Panc1 (cell line): Measurements from ENCODE around the gene GFY. TPM values are rescaled to one million over a fixed set of nuclear protein-coding genes. Genes with fewer than 3 reads are reported as not detected.

Source experiments
- ATAC-seq: fragments of 200-7000 bp; cut with Tn5 transposase; 2 replicates; pipeline ENCODE4 v1.9.1; 2020; ENCODE audit warnings: mild to moderate bottlenecking, moderate library complexity
- BruUV-seq: library from RNA; stranded (reverse); fragments of 400-500 nt; replicated peaks from 2 replicates; lab custom pipeline; 2021; lab: Mats Ljungman, UMichigan
- CTCF ChIA-PET: fragments of 300-600 bp; sonication (Branson Sonifier 250); formaldehyde crosslinking; loops from one replicate; lab custom pipeline; 2022; ENCODE audit warnings: antibody characterized with exemption; lab: Charles Lee
- POLR2A ChIA-PET: fragments of 300-600 bp; sonication (Branson Sonifier 250); formaldehyde crosslinking; loops from one replicate; lab custom pipeline; 2022; ENCODE audit warnings: antibody characterized with exemption; lab: Charles Lee
- DNase-seq: peaks from one replicate; pipeline ENCODE4 v3.0.0-alpha.2; 2010; ENCODE audit warnings: low read depth, low spot score
- H3K27ac ChIP-seq: 2 replicates; pipeline ENCODE4 v1.5.1; 2011; ENCODE audit warnings: mild to moderate bottlenecking, low read length, inconsistent platforms
- H3K27me3 ChIP-seq: fragments of 200-500 bp; sonication (Bioruptor generic); 2 replicates; pipeline ENCODE4 v1.6.0; 2014; ENCODE audit warnings: low read length, inconsistent platforms; ENCODE audit not compliant: control insufficient read depth, insufficient read depth
- H3K36me3 ChIP-seq: fragments of 200-500 bp; sonication (Bioruptor generic); 2 replicates; pipeline ENCODE4 v1.5.1; 2014; ENCODE audit warnings: inconsistent platforms, mild to moderate bottlenecking, low read length, moderate library complexity; ENCODE audit not compliant: control insufficient read depth, insufficient read depth
- H3K4me1 ChIP-seq: 2 replicates; pipeline ENCODE4 v1.5.1; 2011; ENCODE audit warnings: inconsistent platforms, mild to moderate bottlenecking, low read length, moderate library complexity; ENCODE audit not compliant: control insufficient read depth, insufficient read depth
- H3K4me3 ChIP-seq, 2 experiments: 2 replicates each; pipeline ENCODE4 v1.5.1; 2011 to 2012; ENCODE audit warnings: low read depth in 2 of 2, low read length in 2 of 2, mild to moderate bottlenecking in 2 of 2, inconsistent platforms in 1 of 2, moderate library complexity in 1 of 2
- H3K9me3 ChIP-seq: fragments of 200-500 bp; sonication (Bioruptor generic); 2 replicates; pipeline ENCODE4 v1.5.1; 2014; ENCODE audit warnings: low read depth, mild to moderate bottlenecking, inconsistent platforms, low read length, moderate library complexity; ENCODE audit not compliant: control insufficient read depth, insufficient read depth
- POLR2AphosphoS5 ChIP-seq: IDR thresholded peaks from 2 replicates; pipeline ENCODE4 v1.6.1; 2012; ENCODE audit warnings: mild to moderate bottlenecking, low read depth, low read length, moderate library complexity
- SIN3A ChIP-seq: IDR thresholded peaks from 2 replicates; pipeline ENCODE4 v1.6.1; 2012; ENCODE audit warnings: low read depth, mild to moderate bottlenecking, low read length, moderate library complexity, borderline replicate concordance; ENCODE audit not compliant: insufficient read depth
- TCF7L2 ChIP-seq: IDR thresholded peaks from 2 replicates; pipeline ENCODE4 v1.6.1; 2011; ENCODE audit warnings: mild to moderate bottlenecking, low read depth, low read length, inconsistent platforms
- in situ Hi-C: cut with HindIII; loops from 2 replicates; pipeline ENCODE4 v1.10.0; 2016; ENCODE audit warnings: low sequenced_read_pairs, low pct_unique_long_range_greater_than_20kb
- intact Hi-C: fragments of 100-400 bp; cut with micrococcal nuclease; formaldehyde crosslinking; loops from one replicate; pipeline ENCODE4 v1.10.0; 2022; ENCODE audit not compliant: unreplicated experiment
- total RNA-seq: library from RNA; stranded (reverse); gene quantifications from one replicate; pipeline ENCODE4 v1.2.1, GENCODE V29; 2021; ENCODE audit not compliant: unreplicated experiment
- TF ChIP-seq, protein P1 (sequence below), 2 experiments: IDR thresholded peaks; 2 replicates each; pipeline ENCODE4 v1.6.1; 2011 to 2012; ENCODE audit warnings: low read depth in 2 of 2, control low read depth in 1 of 2, low read length in 1 of 2, mild to moderate bottlenecking in 1 of 2, moderate library complexity in 1 of 2; ENCODE audit not compliant: insufficient read depth in 1 of 2
- TF ChIP-seq, protein P2 (sequence below): fragments of 450-650 bp; IDR thresholded peaks from 2 replicates; pipeline ENCODE4 v1.5.1; 2017; ENCODE audit warnings: mild to moderate bottlenecking

GFY gene
- total RNA-seq, 1 experiment from 2014 or later, result not detected

DNA sequence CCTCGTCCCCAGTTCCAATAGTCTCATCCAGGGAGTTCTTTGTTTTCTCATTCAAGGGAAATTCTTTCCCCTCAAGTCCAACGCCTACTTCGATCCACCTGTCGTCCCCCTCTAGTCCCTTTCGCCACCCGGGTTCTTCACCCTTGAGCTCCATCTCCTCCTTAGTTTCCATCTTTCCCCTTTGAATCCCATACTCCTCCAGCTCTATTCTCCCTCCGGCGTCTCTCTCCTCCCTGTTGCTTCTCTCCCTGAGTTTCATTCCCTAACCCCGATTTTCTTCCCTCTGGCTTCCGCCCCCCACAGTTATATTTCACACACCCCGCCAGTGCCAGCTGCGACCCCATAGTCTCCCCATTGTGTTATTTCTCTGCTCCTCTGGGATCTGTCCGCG, 16.8 kb downstream of the GFY start:
- BruUV-seq, result no TSS peak
- in situ Hi-C loops, result no loop called here
- intact Hi-C loops, result loop anchor here (5.0 kb wide), 1 partner anchor 50 kb away; no protein-coding TSS in a partner anchor
- ChIA-PET CTCF (interaction anchor here (0.6 kb wide), 1 partner anchor 54 kb away, joined by 3 read pairs; the partner anchor contains the start of gene KASH5), POLR2A (interaction anchor here (0.7 kb wide), 1 partner anchor 138 kb away, joined by 9 read pairs; the partner anchor contains the start of gene NOSIP)
- Histone ChIP-seq H3K4me1 (no peaks in the 10 kb centered on the region; the same call in 1 of the 2 replicates), H3K27ac (no peak overlapping the region), H3K9me3 (no peaks in the 10 kb centered on the region), H3K27me3 (peaks cover 9% of the 10 kb centered on the region; the same call in 1 of the 2 replicates), H3K36me3 (no peaks in the 10 kb centered on the region), H3K4me3 (peak overlapping the region; percentile 61 to 62)
- TF ChIP-seq, protein P1, sequence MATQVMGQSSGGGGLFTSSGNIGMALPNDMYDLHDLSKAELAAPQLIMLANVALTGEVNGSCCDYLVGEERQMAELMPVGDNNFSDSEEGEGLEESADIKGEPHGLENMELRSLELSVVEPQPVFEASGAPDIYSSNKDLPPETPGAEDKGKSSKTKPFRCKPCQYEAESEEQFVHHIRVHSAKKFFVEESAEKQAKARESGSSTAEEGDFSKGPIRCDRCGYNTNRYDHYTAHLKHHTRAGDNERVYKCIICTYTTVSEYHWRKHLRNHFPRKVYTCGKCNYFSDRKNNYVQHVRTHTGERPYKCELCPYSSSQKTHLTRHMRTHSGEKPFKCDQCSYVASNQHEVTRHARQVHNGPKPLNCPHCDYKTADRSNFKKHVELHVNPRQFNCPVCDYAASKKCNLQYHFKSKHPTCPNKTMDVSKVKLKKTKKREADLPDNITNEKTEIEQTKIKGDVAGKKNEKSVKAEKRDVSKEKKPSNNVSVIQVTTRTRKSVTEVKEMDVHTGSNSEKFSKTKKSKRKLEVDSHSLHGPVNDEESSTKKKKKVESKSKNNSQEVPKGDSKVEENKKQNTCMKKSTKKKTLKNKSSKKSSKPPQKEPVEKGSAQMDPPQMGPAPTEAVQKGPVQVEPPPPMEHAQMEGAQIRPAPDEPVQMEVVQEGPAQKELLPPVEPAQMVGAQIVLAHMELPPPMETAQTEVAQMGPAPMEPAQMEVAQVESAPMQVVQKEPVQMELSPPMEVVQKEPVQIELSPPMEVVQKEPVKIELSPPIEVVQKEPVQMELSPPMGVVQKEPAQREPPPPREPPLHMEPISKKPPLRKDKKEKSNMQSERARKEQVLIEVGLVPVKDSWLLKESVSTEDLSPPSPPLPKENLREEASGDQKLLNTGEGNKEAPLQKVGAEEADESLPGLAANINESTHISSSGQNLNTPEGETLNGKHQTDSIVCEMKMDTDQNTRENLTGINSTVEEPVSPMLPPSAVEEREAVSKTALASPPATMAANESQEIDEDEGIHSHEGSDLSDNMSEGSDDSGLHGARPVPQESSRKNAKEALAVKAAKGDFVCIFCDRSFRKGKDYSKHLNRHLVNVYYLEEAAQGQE (IDR thresholded peaks at IDR 0.05; ENCODE audit: insufficient read depth in 1 of 2, low read depth in 2 of 2, low read length in 1 of 2), result no peak
- TF ChIP-seq TCF7L2, result no peak
- TF ChIP-seq SIN3A, result no peak
- no peak for TF ChIP-seq POLR2AphosphoS5
- TF ChIP-seq, protein P2, sequence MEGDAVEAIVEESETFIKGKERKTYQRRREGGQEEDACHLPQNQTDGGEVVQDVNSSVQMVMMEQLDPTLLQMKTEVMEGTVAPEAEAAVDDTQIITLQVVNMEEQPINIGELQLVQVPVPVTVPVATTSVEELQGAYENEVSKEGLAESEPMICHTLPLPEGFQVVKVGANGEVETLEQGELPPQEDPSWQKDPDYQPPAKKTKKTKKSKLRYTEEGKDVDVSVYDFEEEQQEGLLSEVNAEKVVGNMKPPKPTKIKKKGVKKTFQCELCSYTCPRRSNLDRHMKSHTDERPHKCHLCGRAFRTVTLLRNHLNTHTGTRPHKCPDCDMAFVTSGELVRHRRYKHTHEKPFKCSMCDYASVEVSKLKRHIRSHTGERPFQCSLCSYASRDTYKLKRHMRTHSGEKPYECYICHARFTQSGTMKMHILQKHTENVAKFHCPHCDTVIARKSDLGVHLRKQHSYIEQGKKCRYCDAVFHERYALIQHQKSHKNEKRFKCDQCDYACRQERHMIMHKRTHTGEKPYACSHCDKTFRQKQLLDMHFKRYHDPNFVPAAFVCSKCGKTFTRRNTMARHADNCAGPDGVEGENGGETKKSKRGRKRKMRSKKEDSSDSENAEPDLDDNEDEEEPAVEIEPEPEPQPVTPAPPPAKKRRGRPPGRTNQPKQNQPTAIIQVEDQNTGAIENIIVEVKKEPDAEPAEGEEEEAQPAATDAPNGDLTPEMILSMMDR, result no peak
- ATAC-seq, result no peak
- DNase-seq, result no peak

DNA sequence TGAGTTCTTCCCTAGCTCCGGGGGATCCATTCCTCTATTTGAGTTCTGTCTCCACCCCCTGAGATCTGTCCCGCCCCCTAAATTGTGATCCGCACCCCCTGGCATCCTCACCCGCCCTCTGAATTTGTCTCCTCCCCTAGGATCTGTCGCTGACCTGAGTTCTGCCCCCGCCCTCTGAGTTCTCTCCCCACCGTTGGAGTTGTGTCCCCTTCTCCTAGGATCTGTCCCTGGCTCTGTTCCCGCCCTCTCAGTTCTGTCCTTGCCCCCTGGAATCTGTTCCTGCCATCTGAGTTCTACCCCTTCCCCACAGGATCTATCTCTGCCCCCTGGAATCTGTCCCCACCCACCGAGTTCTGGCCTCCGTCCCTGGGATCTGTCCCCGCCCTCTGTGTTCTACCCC, 17.2 kb downstream of the GFY start:
- ATAC-seq, result no peak; the same call in 1 of the 2 replicates
- no peaks in the 10 kb centered on the region for H3K9me3 ChIP-seq
- no TSS peak for BruUV-seq
- no peak overlapping the region for H3K27ac ChIP-seq
- no peaks in the 10 kb centered on the region; the same call in 1 of the 2 replicates for H3K4me1 ChIP-seq
- no peak for TF ChIP-seq SIN3A
- TF ChIP-seq, protein P2, result no peak
- TF ChIP-seq POLR2AphosphoS5, result no peak
- TF ChIP-seq TCF7L2, result no peak
- TF ChIP-seq, protein P1 (IDR thresholded peaks at IDR 0.05; ENCODE audit: insufficient read depth in 1 of 2, low read depth in 2 of 2, low read length in 1 of 2), result no peak
- H3K36me3 ChIP-seq, result no peaks in the 10 kb centered on the region
- intact Hi-C loops, result loop anchor here (5.0 kb wide), 1 partner anchor 50 kb away; no protein-coding TSS in a partner anchor
- no peak for DNase-seq
- peaks cover 9% of the 10 kb centered on the region; the same call in 1 of the 2 replicates for H3K27me3 ChIP-seq
- CTCF ChIA-PET, result no interaction called here
- H3K4me3 ChIP-seq, result peak overlapping the region; percentile 61 to 62
- POLR2A ChIA-PET, result interaction anchor here (0.7 kb wide), 1 partner anchor 138 kb away, joined by 9 read pairs; the partner anchor contains the start of gene NOSIP
- in situ Hi-C loops, result no loop called here
